Measurements from ENCODE around the gene PRRC2C.
"Not testable (repeated sequence)": the region's sequence is repeated elsewhere in the genome, so short reads cannot be mapped to it uniquely, and the experiment has no call there.

Gene PRRC2C

GRCh38 chr1:171500803-171501202, 15.5 kb downstream of the PRRC2C start:
- DNase-seq: no peak

- no peak for DNase-seq
These were observed 16.1 kb downstream of the PRRC2C start for GRCh38 chr1:171501305-171502024.

- DNase-seq: no peak
These were observed 21.4 kb downstream of the PRRC2C start for GRCh38 chr1:171506525-171507304.

GRCh38 chr1:171507435-171507834, 22.1 kb downstream of the PRRC2C start:
- no peak for DNase-seq

- DNase-seq: no peak
These were observed 23.9 kb downstream of the PRRC2C start for GRCh38 chr1:171509191-171509590.

- no peak for DNase-seq
These were observed 28.4 kb downstream of the PRRC2C start for GRCh38 chr1:171513743-171514142.

GRCh38 chr1:171515299-171515698, 30.0 kb downstream of the PRRC2C start:
- DNase-seq: no peak

GRCh38 chr1:171515741-171516140, 30.4 kb downstream of the PRRC2C start:
- no peak for DNase-seq

- DNase-seq: no peak
These were observed 36.2 kb downstream of the PRRC2C start for GRCh38 chr1:171521567-171521966.

- DNase-seq: no peak
These were observed 45.3 kb downstream of the PRRC2C start for GRCh38 chr1:171530676-171531075.

- DNase-seq: no peak
These were observed 47.2 kb downstream of the PRRC2C start for GRCh38 chr1:171532520-171532919.

- DNase-seq: no peak
These were observed 60.2 kb downstream of the PRRC2C start for GRCh38 chr1:171545523-171545922.

- DNase-seq: no peak
These were observed 64.7 kb downstream of the PRRC2C start for GRCh38 chr1:171550050-171550449.

- DNase-seq: not testable (repeated sequence)
These were observed 65.3 kb downstream of the PRRC2C start for GRCh38 chr1:171550598-171551100.

GRCh38 chr1:171553960-171554359, 68.6 kb downstream of the PRRC2C start:
- DNase-seq: not testable (repeated sequence)

- DNase-seq: no peak
These were observed 78.3 kb downstream of the PRRC2C start for GRCh38 chr1:171563675-171564074.

- no peak for DNase-seq
These were observed 81.1 kb downstream of the PRRC2C start for GRCh38 chr1:171566467-171566866.

- no peak for DNase-seq
These were observed 85.0 kb downstream of the PRRC2C start for GRCh38 chr1:171570295-171570694.

- no peak for DNase-seq
These were observed 90.8 kb downstream of the PRRC2C start for GRCh38 chr1:171576144-171576543.

- no peak for DNase-seq
These were observed 95.9 kb downstream of the PRRC2C start for GRCh38 chr1:171581226-171581625.

GRCh38 chr1:171581766-171582165, 96.4 kb downstream of the PRRC2C start:
- DNase-seq: no peak

GRCh38 chr1:171582589-171582988, 97.3 kb downstream of the PRRC2C start:
- DNase-seq: no peak

- DNase-seq: no peak
These were observed 98.4 kb downstream of the PRRC2C start for GRCh38 chr1:171583591-171584201.

GRCh38 chr1:171585715-171586114, 100.4 kb downstream of the PRRC2C start:
- DNase-seq: no peak
